WTC11 (cell line): ENCODE measurements around the gene WDR19.
"Not testable (repeated sequence)": the region's sequence is repeated elsewhere in the genome, so short reads cannot be mapped to it uniquely, and the experiment has no call there.

Experiments
- E2F4 ChIP-seq: sonication (generic); formaldehyde crosslinking; IDR thresholded peaks from 2 replicates; pipeline ENCODE4 v1.8.1; 2022; ENCODE audit warnings: low read depth, mild to moderate bottlenecking, moderate library complexity, missing genetic modification reagents, borderline replicate concordance
- ESRRA ChIP-seq: sonication (generic); formaldehyde crosslinking; IDR thresholded peaks from 2 replicates; pipeline ENCODE4 v1.8.1; 2022; ENCODE audit warnings: mild to moderate bottlenecking, missing genetic modification reagents, borderline replicate concordance
- FOXK1 ChIP-seq: sonication (generic); formaldehyde crosslinking; IDR thresholded peaks from 2 replicates; pipeline ENCODE4 v1.8.0; 2022; ENCODE audit warnings: mild to moderate bottlenecking, moderate library complexity, missing genetic modification reagents
- GABPB1 ChIP-seq: sonication (generic); formaldehyde crosslinking; IDR thresholded peaks from 2 replicates; pipeline ENCODE4 v1.8.1; 2023; ENCODE audit warnings: mild to moderate bottlenecking, missing genetic modification reagents
- MAX ChIP-seq: sonication (generic); formaldehyde crosslinking; IDR thresholded peaks from 2 replicates; pipeline ENCODE4 v1.8.0; 2022; ENCODE audit warnings: mild to moderate bottlenecking, missing genetic modification reagents
- NR3C1 ChIP-seq: sonication (generic); formaldehyde crosslinking; conservative IDR thresholded peaks from 2 replicates; pipeline ENCODE4 v1.8.1; 2023; ENCODE audit warnings: low read depth, mild to moderate bottlenecking, missing genetic modification reagents
- TCF7 ChIP-seq: sonication (generic); formaldehyde crosslinking; IDR thresholded peaks from 2 replicates; pipeline ENCODE4 v1.8.0; 2022; ENCODE audit warnings: mild to moderate bottlenecking, low read depth, missing genetic modification reagents, moderate library complexity
- TEAD4 ChIP-seq: sonication (generic); formaldehyde crosslinking; IDR thresholded peaks from 2 replicates; pipeline ENCODE4 v1.8.0; 2022; ENCODE audit warnings: mild to moderate bottlenecking, missing genetic modification reagents
- TF ChIP-seq, protein P1 (sequence below): fragments of 200-600 bp; IDR thresholded peaks from 2 replicates; pipeline ENCODE4 v1.8.0; 2022; ENCODE audit warnings: antibody characterized with exemption

GRCh38 chr4:39138227-39138626 is 44.1 kb upstream of the WDR19 start:
- not testable (repeated sequence) for TF ChIP-seq E2F4 (CRISPR knock-in tag); NR3C1 (CRISPR knock-in tag); FOXK1 (CRISPR knock-in tag); ESRRA; MAX (CRISPR knock-in tag); GABPB1 (CRISPR knock-in tag); TCF7 (CRISPR knock-in tag); TEAD4 (CRISPR knock-in tag)
- TF ChIP-seq, protein P1, sequence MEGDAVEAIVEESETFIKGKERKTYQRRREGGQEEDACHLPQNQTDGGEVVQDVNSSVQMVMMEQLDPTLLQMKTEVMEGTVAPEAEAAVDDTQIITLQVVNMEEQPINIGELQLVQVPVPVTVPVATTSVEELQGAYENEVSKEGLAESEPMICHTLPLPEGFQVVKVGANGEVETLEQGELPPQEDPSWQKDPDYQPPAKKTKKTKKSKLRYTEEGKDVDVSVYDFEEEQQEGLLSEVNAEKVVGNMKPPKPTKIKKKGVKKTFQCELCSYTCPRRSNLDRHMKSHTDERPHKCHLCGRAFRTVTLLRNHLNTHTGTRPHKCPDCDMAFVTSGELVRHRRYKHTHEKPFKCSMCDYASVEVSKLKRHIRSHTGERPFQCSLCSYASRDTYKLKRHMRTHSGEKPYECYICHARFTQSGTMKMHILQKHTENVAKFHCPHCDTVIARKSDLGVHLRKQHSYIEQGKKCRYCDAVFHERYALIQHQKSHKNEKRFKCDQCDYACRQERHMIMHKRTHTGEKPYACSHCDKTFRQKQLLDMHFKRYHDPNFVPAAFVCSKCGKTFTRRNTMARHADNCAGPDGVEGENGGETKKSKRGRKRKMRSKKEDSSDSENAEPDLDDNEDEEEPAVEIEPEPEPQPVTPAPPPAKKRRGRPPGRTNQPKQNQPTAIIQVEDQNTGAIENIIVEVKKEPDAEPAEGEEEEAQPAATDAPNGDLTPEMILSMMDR, result not testable (repeated sequence)
